ENCODE results near the gene OR4C45.
"Not testable (repeated sequence)": the region's sequence is repeated elsewhere in the genome, so short reads cannot be mapped to it uniquely, and the experiment has no call there.

OR4C45 gene

DNA sequence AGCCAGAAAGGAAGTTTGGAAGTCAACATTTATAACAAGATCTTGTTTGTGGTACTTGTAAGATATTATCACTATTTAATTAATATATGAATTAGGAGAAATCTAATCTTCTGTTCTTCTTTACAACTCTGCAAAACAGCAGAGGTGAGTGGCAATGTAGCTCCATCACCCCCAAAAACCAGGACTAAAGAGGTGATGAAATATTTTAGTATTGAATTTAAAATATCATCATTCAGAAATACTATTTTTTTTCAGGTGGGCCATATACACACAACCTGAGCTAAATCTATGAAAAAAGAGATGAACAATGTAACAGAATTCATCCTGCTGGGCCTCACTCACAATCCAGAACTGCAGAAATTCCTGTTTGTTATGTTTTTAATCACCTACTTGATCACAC is at the start of gene OR4C45:
Gene OR4C45, plus strand, starts transcription at position 301 of the 400 bp plus-strand sequence.
- DNase-seq, result no peak

DNA sequence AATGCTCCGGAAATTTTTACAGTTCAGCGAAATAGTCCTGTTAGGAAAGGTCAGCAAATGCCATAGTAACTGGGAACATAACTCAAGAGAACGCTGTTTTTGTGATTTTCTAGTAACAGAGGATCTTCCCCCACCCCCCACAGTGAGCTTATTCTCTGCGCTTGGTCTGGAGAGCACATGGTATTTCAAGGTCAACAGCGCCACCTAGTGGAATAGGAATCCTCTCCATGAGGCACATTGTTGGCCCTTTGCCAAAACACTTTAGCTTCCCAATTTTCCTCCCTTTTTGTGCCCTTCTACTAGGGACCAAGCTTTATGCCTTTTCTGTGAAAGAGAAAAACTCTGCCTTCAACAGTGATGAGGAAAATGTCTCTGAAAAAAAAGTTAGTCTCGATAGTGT is 37.1 kb upstream of the OR4C45 start:
- DNase-seq, result no peak

DNA sequence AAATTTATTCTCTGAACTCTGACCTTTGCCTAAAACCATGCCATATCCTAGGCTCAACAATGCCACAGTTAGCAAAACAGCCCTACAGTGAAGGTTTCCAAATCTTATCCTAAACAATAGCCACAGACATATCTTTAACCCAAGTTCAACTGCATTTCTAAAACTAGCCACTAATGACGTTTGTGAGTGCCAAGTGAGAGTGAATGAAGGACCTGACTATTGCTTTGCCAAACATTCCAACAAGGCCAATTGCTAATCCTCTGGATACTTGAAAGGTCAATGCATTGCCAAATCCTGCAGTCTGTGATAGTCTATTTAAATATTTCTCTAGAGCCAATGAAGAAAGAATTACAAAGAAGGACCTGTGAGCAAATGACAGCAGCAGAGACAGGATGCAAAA is 2.5 kb upstream of the OR4C45 start:
- no peak for DNase-seq

DNA sequence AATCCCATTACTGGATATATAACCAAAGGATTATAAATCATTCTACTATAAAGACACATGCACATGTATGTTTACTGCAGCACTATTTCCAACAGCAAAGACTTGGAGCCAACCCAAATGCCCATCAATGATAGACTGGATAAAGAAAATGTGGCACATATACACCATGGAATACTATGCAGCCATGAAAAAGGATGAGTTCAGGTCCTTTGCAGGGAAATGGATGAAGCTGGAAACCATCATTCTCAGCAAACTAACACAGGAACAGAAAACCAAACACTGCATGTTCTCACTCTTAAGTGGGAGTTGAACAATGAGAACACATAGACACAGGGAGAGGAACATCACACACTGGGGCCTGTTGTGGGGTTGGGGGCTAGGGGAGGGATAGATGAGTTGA is 3.6 kb downstream of the OR4C45 start:
- DNase-seq, result not testable (repeated sequence)

DNA sequence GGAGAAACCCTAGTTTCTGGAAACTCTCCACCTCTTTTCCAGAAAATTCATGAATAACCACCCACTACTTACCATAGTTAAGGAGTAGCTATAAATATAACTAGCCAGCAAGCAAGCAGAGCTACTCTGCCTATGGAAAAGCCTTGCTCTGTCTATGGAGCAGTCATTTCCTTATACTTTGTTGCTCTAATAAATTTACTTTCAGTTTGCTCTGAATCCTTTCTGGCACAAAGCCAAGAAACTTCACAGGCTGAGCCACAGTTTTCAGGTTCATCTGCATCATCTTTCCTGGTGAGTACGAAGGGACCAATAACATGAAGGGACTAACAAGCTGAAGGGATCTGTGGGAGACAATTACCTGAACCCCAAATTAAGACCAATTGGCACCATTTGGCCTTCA is 4.6 kb downstream of the OR4C45 start:
- no peak for DNase-seq

DNA sequence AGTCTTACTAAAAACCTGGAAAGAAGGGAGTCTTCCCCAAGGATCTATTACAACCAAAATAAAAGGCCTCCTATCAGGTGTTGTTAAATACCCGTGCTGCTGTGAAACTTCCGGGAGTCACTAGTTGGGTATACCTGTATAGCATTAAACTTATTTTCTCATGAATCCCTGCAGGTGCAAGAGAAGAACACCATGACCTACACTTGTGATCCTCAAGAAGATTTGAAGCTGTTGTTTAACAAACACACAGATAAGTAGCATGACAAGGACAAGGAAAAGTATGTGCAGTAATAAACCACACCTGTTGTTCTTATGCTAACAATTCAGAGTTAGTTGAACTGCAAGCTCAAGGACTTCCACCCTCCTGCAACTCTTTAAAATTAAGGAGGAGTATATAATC is 12.0 kb downstream of the OR4C45 start:
- DNase-seq, result no peak

DNA sequence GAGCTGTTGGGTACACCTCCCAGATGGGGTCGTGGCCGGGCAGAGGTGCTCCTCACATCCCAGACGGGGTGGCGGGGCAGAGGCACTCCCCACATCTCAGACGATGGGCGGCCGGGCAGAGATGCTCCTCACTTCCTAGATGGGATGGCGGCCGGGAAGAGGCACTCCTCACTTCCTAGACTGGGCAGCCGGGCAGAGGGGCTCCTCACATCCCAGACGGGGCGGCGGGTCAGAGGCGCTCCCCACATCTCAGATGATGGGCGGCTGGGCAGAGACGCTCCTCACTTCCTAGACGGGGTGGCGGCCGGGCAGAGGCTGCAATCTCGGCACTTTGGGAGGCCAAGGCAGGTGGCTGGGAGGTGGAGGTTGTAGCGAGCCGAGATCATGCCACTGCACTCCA is 30.4 kb downstream of the OR4C45 start:
- DNase-seq, result not testable (repeated sequence)

DNA sequence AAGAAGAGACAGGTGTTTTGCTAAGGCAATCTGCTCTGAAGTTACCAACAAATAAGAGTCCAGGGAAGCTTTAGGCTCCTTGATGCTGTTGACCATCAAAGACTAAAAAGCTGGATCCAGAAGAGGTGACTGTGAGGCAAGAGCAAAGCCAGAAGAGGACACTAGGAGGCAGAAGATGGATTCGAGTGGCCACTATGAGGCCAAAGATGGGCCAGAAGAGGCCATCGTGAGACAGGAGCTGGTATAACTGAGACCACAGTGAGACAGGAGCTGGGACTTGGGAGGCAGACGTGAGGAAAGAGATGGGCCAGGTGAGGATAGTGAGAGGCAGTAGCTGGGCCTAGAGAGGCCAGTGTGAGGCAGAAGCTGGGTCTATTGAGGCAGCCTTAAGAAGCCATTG is 37.7 kb downstream of the OR4C45 start:
- DNase-seq, result no peak

DNA sequence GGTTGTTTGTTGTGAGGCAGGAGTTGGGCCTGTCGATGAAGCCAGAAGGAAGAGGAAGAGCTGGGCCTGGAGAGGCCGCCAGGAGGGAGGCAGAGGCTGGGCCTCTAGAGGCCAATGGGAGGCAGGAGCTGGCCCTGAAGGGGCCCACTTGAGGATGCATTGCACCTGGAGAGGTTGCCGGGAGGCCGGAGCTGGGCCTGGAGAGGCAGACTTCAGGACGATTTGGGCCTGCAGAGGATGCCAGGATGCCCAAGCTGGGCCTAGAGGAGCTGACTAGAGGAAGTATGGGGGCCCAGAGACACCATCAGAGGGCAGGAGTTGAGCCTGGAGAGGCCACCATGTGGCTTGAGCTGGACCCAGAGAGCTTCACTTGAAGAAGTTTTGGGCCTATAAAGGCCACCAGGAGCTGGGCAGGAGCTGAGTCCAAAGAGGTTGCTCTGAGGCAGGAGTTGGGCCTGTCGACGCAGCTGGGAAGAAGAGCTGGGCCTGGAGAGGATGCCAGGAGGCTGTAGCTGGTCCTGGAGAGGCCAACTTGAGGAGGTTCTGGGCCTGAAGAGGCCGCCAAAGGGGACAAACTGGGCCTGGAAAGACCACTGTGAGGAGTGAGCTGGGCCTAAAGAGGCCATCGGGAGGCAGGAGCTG is 39.0 kb downstream of the OR4C45 start:
- DNase-seq, result no peak

DNA sequence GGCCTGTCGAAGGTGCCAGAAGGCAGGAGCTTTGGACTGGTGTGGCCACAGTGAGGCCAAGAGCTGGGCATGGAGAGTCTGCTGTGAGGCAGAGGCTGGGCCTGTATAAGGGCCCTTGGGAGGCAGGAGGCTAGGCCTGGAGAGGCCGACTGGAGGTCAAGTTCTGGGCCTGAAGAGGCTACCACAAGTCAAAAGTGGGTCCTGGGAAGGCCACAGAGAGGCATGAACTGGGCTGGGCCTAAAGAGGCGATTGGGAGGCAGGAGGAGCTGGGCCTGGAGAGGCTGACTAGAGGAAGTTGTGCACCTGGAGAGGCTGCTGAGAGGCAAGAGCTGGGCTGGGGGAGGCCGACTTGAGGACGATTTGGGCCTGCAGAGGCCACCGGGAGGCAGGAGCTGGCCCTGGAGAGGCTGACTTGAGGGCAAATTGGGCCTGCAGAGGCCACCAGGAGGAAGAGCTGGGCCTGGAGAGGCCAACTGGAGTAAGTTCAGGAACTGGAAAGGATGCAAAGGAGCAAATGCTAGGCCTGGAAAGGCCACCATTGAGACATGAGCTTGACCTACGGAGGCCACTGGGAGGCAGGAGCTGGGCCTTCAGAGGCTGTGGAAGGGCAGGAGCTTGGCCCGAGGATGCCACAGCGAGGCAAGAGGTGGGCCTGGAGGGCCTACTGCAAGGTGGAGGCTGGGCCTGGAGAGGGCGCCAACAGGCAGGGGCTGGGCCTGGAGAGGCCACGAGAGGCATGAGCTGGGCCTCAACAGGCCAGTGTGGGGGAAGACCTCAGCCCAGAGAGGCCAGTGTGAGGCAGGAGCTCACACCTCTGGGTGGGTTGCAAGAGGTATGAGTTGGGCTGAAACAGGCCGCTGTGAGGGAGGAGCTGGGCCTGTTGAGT is 39.8 kb downstream of the OR4C45 start:
- no peak for DNase-seq

DNA sequence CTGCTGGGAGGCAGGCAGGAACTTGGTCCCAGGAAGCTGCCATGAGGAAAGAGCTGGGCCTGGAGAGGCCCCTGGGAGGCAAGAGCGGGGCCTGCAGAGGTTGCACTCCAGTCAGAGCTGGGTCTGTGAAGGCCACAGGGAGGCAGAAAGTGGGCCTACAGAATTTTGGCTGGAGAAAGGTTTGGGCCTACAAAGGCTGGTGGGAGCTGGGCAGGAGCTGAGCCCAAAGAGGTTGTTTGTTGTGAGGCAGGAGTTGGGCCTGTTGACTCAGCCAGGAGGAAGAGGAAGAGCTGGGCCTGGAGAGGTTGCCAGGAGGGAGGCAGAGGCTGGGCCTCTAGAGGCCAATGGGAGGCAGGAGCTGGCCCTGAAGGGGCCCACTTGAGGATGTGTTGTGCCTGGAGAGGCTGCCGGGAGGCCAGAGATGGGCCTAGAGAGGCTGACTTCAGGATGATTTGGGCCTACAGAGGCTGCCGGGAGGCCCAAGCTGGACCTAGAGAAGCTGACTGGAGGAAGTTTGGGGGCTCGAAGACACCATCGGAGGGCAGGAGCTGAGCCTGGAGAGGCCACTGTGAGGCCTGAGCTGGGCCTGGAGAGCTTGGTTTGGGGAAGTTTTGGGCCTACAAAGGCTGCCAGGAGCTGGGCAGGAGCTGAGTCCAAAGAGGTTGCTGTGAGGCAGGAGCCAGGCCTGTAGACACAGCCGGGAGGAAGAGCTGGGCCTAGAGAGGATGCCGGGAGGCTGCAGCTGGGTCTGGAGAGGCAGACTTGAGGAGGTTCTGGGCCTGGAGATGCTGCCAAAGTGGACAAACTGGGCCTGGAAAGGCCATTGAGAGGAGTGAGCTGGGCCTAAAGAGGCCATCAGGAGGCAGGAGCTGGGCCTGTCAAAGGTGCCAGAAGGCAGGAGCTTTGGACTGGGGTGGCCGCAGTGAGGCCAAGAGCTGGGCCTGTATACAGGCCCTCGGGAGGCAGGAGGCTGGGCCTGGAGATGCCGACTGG is 40.7 kb downstream of the OR4C45 start:
- DNase-seq, result no peak

DNA sequence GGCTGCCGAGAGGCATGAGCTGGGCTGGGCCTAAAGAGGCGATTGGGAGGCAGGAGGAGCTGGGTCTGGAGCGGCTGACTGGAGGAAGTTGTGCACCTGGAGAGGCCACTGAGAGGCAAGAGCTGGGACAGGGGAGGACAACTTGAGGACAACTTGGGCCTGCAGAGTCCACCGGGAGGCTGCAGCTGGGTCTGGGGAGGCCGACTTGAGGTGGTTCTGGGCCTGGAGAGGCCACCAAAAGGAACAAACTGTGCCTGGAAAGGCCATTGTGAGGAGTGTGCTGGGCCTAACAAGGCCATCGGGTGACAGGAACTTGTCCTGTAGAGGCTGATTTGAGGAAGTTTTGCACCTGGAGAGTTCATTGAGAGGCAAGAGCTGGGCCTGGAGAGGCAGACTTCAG is 41.5 kb downstream of the OR4C45 start:
- no peak for DNase-seq

DNA sequence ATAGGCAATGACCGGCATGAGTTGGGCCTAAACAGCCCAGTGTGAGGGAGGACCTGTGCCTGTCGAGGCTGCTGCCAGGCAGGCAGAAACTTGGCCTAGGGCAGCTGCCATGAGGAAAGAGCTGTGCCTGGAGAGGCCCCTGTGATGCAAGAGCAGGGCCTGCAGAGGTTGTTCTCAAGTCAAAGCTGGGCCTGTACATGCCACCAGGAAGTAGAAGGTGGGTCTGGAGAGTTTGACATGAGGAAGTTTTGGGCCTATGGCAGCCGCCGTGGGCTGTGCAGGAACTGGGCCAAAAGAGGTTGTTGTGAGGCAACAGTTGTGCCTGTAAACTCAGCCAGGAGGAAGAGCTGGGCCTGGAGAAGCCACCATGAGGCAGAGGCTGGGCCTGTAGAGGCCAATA is 43.2 kb downstream of the OR4C45 start:
- DNase-seq, result no peak

DNA sequence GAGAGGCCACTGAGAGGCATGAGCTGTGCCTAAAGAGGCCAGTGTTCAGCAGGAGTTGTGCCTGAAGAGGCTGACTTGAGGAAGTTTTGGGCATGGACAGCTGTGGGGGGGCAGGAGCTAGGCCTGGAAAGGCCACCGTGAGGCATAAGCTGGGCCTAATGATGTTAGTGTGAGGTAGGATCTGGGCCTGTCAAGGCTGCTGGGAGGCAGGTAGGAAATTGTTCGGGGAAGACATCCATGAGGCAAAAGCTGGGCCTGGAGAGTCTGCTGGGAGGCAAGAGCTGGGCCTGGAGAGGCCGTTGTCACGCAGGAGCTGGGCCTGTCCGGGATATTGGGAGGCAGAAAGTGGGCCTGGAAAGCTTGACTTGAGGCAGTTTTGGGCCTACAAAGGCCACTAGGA is 44.9 kb downstream of the OR4C45 start:
- DNase-seq, result no peak

DNA sequence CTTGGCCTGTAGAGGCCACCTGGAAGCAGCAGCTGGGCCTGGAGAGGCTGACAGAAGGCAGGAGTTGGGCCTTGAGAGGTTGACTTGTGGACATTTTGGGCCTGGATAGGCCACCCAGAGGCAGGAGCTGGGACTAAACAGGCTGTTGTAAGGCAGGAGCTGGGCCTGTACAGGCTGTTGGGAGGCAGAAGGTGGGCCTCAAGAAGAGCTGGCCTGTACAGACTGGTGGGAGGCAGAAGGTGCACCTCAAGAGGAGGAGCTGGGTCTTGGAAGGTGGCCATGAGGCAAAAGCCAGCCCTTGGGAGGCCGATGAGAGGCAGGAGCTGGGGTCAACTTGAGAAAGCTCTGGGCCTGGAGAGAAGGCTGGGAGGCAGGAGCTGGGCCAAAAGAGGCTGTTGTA is 45.3 kb downstream of the OR4C45 start:
- DNase-seq, result no peak

DNA sequence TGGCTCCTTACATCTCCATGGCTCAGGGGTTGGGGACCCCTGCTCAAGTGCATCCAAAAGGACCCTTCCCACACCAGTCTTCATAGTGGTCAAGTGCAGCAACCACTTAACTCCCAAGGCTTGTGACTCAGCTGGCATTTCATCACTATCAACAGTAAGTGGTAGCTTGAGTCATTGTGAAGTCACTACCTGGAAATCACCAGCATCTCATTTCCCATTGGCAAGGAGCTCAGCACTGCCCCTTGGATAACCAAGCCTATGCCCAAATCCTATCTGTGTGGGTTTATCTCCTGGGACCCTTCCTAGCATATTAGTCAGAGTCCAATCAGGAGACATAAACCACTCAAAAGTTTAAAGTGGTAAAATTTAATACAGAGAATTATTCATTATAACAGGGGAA is 46.3 kb downstream of the OR4C45 start:
- DNase-seq, result not testable (repeated sequence)

DNA sequence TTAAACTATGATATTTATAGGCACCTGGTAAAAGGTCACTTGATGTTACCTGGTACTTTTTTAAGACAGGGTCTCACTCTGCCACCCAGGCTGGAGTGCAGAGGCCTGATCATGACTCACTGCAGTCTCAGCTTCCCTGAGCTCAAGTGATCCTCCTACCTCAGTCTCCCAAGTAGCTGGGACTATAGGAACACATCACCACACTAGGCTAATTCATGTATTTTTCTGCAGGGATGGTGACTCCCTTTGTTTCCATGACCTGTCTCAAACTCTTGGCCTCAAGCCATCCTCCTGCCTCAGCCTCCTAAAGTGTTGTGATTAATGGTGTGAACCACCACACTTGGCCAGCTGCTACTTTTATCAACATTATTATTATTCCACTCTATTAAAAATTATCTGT is 47.6 kb downstream of the OR4C45 start:
- no peak for DNase-seq

All from bone marrow (tissue), 2 donors.